ENCODE data around the gene PLEKHG3. TPM values are rescaled to one million over a fixed set of nuclear protein-coding genes. Genes with fewer than 3 reads are reported as not detected.

PLEKHG3 gene
- total and polyA plus RNA-seq, 2 of the 13 experiments (the other 11 are each of a cell fraction or from before 2014, with no cell fraction given), result 7.1 to 9.8 TPM

DNA sequence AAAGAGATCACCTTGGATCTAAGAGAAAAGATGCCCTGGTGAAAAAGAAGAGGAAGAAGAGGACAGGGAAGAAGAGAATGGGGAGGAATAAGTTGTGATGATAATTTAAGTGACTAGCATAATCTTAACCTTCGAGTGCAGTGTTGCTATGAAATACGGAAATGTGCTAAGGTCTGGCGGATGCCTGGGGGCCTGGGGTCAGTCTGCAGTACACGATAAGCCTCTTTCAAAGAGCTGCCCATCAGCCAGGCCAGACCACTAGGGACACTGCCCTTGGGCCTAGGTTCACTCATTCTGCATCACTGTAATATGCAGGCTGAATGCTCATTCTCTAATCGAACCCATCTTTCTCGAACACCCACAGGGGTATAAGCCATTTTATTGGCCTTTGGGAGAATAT, 83.4 kb downstream of the PLEKHG3 start:
- intact Hi-C loops (cut with micrococcal nuclease; ENCODE audit: unreplicated experiment), result no loop called here
- ChIA-PET CTCF (ENCODE audit: low intra/inter-chr PET ratio, low total read pairs) (no interaction called here), POLR2A (no interaction called here)

DNA sequence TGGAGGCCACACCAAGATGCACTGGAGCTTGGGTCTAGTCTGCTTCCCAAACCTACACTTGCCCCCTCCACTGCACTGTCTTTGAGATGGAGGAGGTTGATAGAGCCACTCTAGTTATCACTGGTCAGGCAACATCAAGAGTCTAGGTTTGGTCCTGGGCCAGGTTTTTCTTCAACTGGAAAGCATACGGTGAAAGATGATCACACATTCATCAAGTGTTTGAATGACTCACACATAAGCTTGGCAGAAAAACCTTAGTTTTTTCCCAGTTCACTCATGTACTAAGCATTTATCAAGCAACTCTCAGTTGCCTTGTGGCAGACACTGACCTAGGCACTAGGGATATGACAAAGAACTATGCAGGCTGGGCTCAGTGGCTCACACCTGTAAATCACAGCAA, 84.5 kb downstream of the PLEKHG3 start:
- CTCF ChIA-PET (ENCODE audit: low intra/inter-chr PET ratio, low total read pairs), result no interaction called here
- no peaks in the 10 kb centered on the region for H3K4me1 ChIP-seq (ENCODE audit: insufficient read depth, low read length)
- POLR2A ChIA-PET, result no interaction called here
- DNase-seq (ENCODE audit: low spot score) (no peak), ATAC-seq (no peak), FAIRE-seq (no peak)
- H3K36me3 ChIP-seq (replicated peaks in 1 of 2; ENCODE audit: control insufficient read depth in 1 of 2, insufficient read depth in 2 of 2, low read length in 2 of 2), result no peaks in the 10 kb centered on the region
- H2AFZ ChIP-seq (ENCODE audit: low read length), result no peak overlapping the region
- H3K4me2 ChIP-seq (ENCODE audit: low read depth, low read length), result no peak overlapping the region
- no peaks in the 10 kb centered on the region for H3K9me3 ChIP-seq (ENCODE audit: low read length)
- WGBS (ENCODE audit: low lambda C conversion rate), result 18% methylated on average over 1 of the region's 1 CpG
- intact Hi-C loops (cut with micrococcal nuclease; ENCODE audit: unreplicated experiment) (no loop called here), in situ Hi-C loops (cut with HindIII; ENCODE audit: extremely low pct_ligation_motif_present, low pct_unique_long_range_greater_than_20kb) (no loop called here)
- H4K20me1 ChIP-seq (ENCODE audit: insufficient read depth, low read length), result no peaks in the 10 kb centered on the region
- H3K9ac ChIP-seq (ENCODE audit: insufficient read depth, low read depth, low read length), result no peak overlapping the region
- H3K27me3 ChIP-seq (ENCODE audit: control insufficient read depth in 1 of 2, insufficient read depth in 2 of 2, low read length in 2 of 2), result peaks cover 2 to 34% of the 10 kb centered on the region in 2 experiments; a peak in 4 of 5 replicates
- no peak overlapping the region for H3K27ac ChIP-seq (ENCODE audit: extremely low read length, insufficient read depth, low read length)
- no TSS peak for BruUV-seq (replicated peaks)
- TF ChIP-seq NPAS2 (CRISPR knock-in tag; IDR thresholded peaks at IDR 0.05; ENCODE audit: borderline replicate concordance) (no peak), PAWR (CRISPR knock-in tag; IDR thresholded peaks at IDR 0.05; ENCODE audit: borderline replicate concordance) (no peak), ZNF776 (CRISPR knock-in tag; IDR thresholded peaks at IDR 0.05) (no peak), BRCA1 (CRISPR knock-in tag; IDR thresholded peaks at IDR 0.05) (no peak), PTBP1 (IDR thresholded peaks at IDR 0.05; ENCODE audit: low read depth, low read length, poor library complexity, severe bottlenecking) (no peak), PHF21A (CRISPR knock-in tag; IDR thresholded peaks at IDR 0.05) (no peak), ZNF543 (CRISPR knock-in tag; IDR thresholded peaks at IDR 0.05) (no peak), TBX3 (IDR thresholded peaks at IDR 0.05; ENCODE audit: borderline replicate concordance) (no peak), ZNF720 (CRISPR knock-in tag; IDR thresholded peaks at IDR 0.05) (no peak)
- TF ChIP-seq, protein P1, sequence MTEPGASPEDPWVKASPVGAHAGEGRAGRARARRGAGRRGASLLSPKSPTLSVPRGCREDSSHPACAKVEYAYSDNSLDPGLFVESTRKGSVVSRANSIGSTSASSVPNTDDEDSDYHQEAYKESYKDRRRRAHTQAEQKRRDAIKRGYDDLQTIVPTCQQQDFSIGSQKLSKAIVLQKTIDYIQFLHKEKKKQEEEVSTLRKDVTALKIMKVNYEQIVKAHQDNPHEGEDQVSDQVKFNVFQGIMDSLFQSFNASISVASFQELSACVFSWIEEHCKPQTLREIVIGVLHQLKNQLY (CRISPR knock-in tag; IDR thresholded peaks at IDR 0.05), result no peak
- TF ChIP-seq, protein P2, sequence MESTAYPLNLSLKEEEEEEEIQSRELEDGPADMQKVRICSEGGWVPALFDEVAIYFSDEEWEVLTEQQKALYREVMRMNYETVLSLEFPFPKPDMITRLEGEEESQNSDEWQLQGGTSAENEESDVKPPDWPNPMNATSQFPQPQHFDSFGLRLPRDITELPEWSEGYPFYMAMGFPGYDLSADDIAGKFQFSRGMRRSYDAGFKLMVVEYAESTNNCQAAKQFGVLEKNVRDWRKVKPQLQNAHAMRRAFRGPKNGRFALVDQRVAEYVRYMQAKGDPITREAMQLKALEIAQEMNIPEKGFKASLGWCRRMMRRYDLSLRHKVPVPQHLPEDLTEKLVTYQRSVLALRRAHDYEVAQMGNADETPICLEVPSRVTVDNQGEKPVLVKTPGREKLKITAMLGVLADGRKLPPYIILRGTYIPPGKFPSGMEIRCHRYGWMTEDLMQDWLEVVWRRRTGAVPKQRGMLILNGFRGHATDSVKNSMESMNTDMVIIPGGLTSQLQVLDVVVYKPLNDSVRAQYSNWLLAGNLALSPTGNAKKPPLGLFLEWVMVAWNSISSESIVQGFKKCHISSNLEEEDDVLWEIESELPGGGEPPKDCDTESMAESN (CRISPR knock-in tag; conservative IDR thresholded peaks at IDR 0.05), result no peak
- TF ChIP-seq, protein P3, sequence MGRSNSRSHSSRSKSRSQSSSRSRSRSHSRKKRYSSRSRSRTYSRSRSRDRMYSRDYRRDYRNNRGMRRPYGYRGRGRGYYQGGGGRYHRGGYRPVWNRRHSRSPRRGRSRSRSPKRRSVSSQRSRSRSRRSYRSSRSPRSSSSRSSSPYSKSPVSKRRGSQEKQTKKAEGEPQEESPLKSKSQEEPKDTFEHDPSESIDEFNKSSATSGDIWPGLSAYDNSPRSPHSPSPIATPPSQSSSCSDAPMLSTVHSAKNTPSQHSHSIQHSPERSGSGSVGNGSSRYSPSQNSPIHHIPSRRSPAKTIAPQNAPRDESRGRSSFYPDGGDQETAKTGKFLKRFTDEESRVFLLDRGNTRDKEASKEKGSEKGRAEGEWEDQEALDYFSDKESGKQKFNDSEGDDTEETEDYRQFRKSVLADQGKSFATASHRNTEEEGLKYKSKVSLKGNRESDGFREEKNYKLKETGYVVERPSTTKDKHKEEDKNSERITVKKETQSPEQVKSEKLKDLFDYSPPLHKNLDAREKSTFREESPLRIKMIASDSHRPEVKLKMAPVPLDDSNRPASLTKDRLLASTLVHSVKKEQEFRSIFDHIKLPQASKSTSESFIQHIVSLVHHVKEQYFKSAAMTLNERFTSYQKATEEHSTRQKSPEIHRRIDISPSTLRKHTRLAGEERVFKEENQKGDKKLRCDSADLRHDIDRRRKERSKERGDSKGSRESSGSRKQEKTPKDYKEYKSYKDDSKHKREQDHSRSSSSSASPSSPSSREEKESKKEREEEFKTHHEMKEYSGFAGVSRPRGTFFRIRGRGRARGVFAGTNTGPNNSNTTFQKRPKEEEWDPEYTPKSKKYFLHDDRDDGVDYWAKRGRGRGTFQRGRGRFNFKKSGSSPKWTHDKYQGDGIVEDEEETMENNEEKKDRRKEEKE (IDR thresholded peaks at IDR 0.05), result no peak
- no peak overlapping the region for H3K4me3 ChIP-seq (replicated peaks in 1 of 3; ENCODE audit: insufficient read depth in 1 of 3, low read depth in 2 of 3, low read length in 3 of 3)
- no peaks in the 10 kb centered on the region for H3K79me2 ChIP-seq (ENCODE audit: insufficient read depth, low read length)

More for the DNA sequence above, 83.4 kb downstream of the PLEKHG3 start:
- no peak overlapping the region for H2AFZ ChIP-seq (ENCODE audit: low read length)
- H3K27ac ChIP-seq (ENCODE audit: extremely low read length, insufficient read depth, low read length), result no peak overlapping the region
- no peaks in the 10 kb centered on the region for H3K9me3 ChIP-seq (ENCODE audit: low read length)
- H4K20me1 ChIP-seq (ENCODE audit: insufficient read depth, low read length), result no peaks in the 10 kb centered on the region
- no TSS peak for BruUV-seq (replicated peaks)
- no peak for TF ChIP-seq ZNF567 (CRISPR knock-in tag; IDR thresholded peaks at IDR 0.05; ENCODE audit: borderline replicate concordance)
- TF ChIP-seq ZNF253 (CRISPR knock-in tag; IDR thresholded peaks at IDR 0.05; ENCODE audit: borderline replicate concordance), result no peak
- TF ChIP-seq SNAPC2 (CRISPR knock-in tag; IDR thresholded peaks at IDR 0.05), result no peak
- no peak for TF ChIP-seq FOXC1 (CRISPR knock-in tag; IDR thresholded peaks at IDR 0.05; ENCODE audit: borderline replicate concordance)
- TF ChIP-seq ZNF33B (CRISPR knock-in tag; IDR thresholded peaks at IDR 0.05), result no peak
- TF ChIP-seq ZNF292 (CRISPR knock-in tag; IDR thresholded peaks at IDR 0.05; ENCODE audit: borderline replicate concordance, low read depth), result no peak
- no peak for TF ChIP-seq SPEN (CRISPR knock-in tag; IDR thresholded peaks at IDR 0.05; ENCODE audit: low read depth)
- no peak for TF ChIP-seq RARA (CRISPR knock-in tag; IDR thresholded peaks at IDR 0.05)
- ATAC-seq (no peak), FAIRE-seq (no peak), DNase-seq (ENCODE audit: low spot score) (no peak)
- in situ Hi-C loops (cut with HindIII; ENCODE audit: extremely low pct_ligation_motif_present, low pct_unique_long_range_greater_than_20kb), result no loop called here
- no peak overlapping the region for H3K4me2 ChIP-seq (ENCODE audit: low read depth, low read length)
- WGBS (ENCODE audit: low lambda C conversion rate), result 27% methylated on average over 5 of the region's 6 CpGs
- H3K79me2 ChIP-seq (ENCODE audit: insufficient read depth, low read length), result no peaks in the 10 kb centered on the region
- no peak overlapping the region for H3K4me3 ChIP-seq (replicated peaks in 1 of 3; ENCODE audit: insufficient read depth in 1 of 3, low read depth in 2 of 3, low read length in 3 of 3)
- peaks cover 2 to 29% of the 10 kb centered on the region in 2 experiments; a peak in 4 of 5 replicates for H3K27me3 ChIP-seq (ENCODE audit: control insufficient read depth in 1 of 2, insufficient read depth in 2 of 2, low read length in 2 of 2)
- H3K9ac ChIP-seq (ENCODE audit: insufficient read depth, low read depth, low read length), result no peak overlapping the region
- no peaks in the 10 kb centered on the region for H3K36me3 ChIP-seq (replicated peaks in 1 of 2; ENCODE audit: control insufficient read depth in 1 of 2, insufficient read depth in 2 of 2, low read length in 2 of 2)
- no peaks in the 10 kb centered on the region for H3K4me1 ChIP-seq (ENCODE audit: insufficient read depth, low read length)
